ENCODE data around the gene FOXF1.

GRCh38 chr16:86510465-86511261 is at the start of gene FOXF1:
- TF ChIP-seq CTCF (IDR thresholded peaks at IDR 0.05; ENCODE audit: low read depth, low read length, missing input control): no peak
- TF ChIP-seq, protein P1, sequence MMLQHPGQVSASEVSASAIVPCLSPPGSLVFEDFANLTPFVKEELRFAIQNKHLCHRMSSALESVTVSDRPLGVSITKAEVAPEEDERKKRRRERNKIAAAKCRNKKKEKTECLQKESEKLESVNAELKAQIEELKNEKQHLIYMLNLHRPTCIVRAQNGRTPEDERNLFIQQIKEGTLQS (IDR thresholded peaks at IDR 0.05): no peak

All from liver (tissue), 3 donors.